ENCODE measurements around the gene TBC1D22A. TPM values are rescaled to one million over a fixed set of nuclear protein-coding genes. Genes with fewer than 3 reads are reported as not detected.

TBC1D22A gene
- total RNA-seq, 1 experiment from 2014 or later = 20.9 TPM

- Histone ChIP-seq H4K20me1 (ENCODE audit: insufficient read depth) (no peaks in the 10 kb centered on the region), H3K4me2 (ENCODE audit: low read length) (no peak overlapping the region), H3K79me2 (ENCODE audit: insufficient read depth, low read length) (no peaks in the 10 kb centered on the region), H3K4me1 (ENCODE audit: control insufficient read depth in 1 of 2, insufficient read depth in 2 of 2, low read length in 2 of 2) (no peaks in the 10 kb centered on the region), H3K4me3 (replicated peaks in 1 of 2; ENCODE audit: low read depth in 1 of 2, low read length in 2 of 2) (no peak overlapping the region), H3K27ac (ENCODE audit: low read depth, low read length) (no peak overlapping the region), H3K36me3 (ENCODE audit: control insufficient read depth in 1 of 2, insufficient read depth in 2 of 2, low read length in 2 of 2) (no peaks in the 10 kb centered on the region), H3K9ac (ENCODE audit: low read length) (no peak overlapping the region), H3K9me3 (ENCODE audit: control insufficient read depth in 1 of 2, insufficient read depth in 1 of 2, low read depth in 1 of 2, low read length in 2 of 2) (no peaks in the 10 kb centered on the region; a peak in 1 of 4 replicates), H3K27me3 (ENCODE audit: insufficient read depth, low read length) (no peaks in the 10 kb centered on the region), H2AFZ (ENCODE audit: low read depth, low read length, poor library complexity, severe bottlenecking) (no peak overlapping the region), H3K9me2 (ENCODE audit: insufficient read depth) (no peaks in the 10 kb centered on the region)
- DNase-seq (ENCODE audit: low read depth, low spot score) (no peak), ATAC-seq (no peak)
- CTCF ChIA-PET = no interaction called here
- POLR2A ChIA-PET = no interaction called here
- RAD21 ChIA-PET (ENCODE audit: low non-redundant PET in 1 of 2, low total read pairs in 2 of 2, uncharacterized antibody in 2 of 2, unreplicated experiment in 2 of 2) = no interaction called here
- TF ChIP-seq CEBPB (IDR thresholded peaks at IDR 0.05; ENCODE audit: low read depth) (no peak), FOSL1 (IDR thresholded peaks at IDR 0.05; ENCODE audit: low read depth) (no peak), EGR1 (IDR thresholded peaks at IDR 0.05; ENCODE audit: low read depth) (no peak), RAD21 (IDR thresholded peaks at IDR 0.05; ENCODE audit: low read depth) (no peak), ZNF274 (IDR thresholded peaks at IDR 0.05; ENCODE audit: low read depth, low read length) (no peak), ATF3 (IDR thresholded peaks at IDR 0.05) (no peak), ZBTB33 (IDR thresholded peaks at IDR 0.05; ENCODE audit: extremely low read depth, insufficient replicate concordance, low read length) (no peak), YY1 (IDR thresholded peaks at IDR 0.05; ENCODE audit: extremely low read depth, insufficient replicate concordance, low read depth, low read length) (no peak), SP1 (IDR thresholded peaks at IDR 0.05; ENCODE audit: low read depth) (no peak), EZH2phosphoT487 (IDR thresholded peaks at IDR 0.05; ENCODE audit: borderline replicate concordance) (no peak), EZH2 (IDR thresholded peaks at IDR 0.05) (no peak)
- intact Hi-C loops (cut with micrococcal nuclease) = no loop called here
- BruUV-seq (replicated peaks) = no TSS peak
Measured at GRCh38 chr22:47220752-47221151, 458.3 kb downstream of the TBC1D22A start.
